ENCODE data around the gene HEG1. TPM values are rescaled to one million over a fixed set of nuclear protein-coding genes. Genes with fewer than 3 reads are reported as not detected.

HEG1 gene
- total RNA-seq, 1 experiment from 2014 or later: 6.3 TPM

Small RNAs within 50 kb of the gene (small RNA-seq; reads per million reads assigned to genes)
- gene RNA5SP137: 0 reads per million in 2 experiments

Other genes with a start within 250 kb of the HEG1 start
- gene ITGB5, start 168.6 kb downstream of the HEG1 start, total RNA-seq (2014; rRNA removed; shearing (Covaris generic)): 103 and 116 TPM in 2 replicates
- gene MUC13, start 121.2 kb downstream of the HEG1 start, total RNA-seq (2014; rRNA removed; shearing (Covaris generic)): 0.03 TPM in 1 of 2 replicates, not detected in the other
- 0.69 and 1.3 TPM in 2 replicates for gene SLC12A8, start 156.8 kb upstream of the HEG1 start, total RNA-seq (2014; rRNA removed; shearing (Covaris generic))

All from SK-MEL-5 (cell line).